HAP-1 (cell line): ENCODE measurements around the gene SESN2.

Experiments
- DNase-seq, 2 experiments: peaks; one replicate each; pipeline ENCODE4 v3.0.0-alpha.2; 2016 to 2020; ENCODE audit warnings: low spot score in 2 of 2
- H3K27me3 ChIP-seq: fragments of 250-450 bp; sonication (Bioruptor Pico); 2 replicates; pipeline ENCODE4 v1.5.1; 2020; ENCODE audit warnings: low read depth, mild to moderate bottlenecking, moderate library complexity
- H3K36me3 ChIP-seq: fragments of 250-450 bp; sonication (Bioruptor Pico); replicated peaks from 2 replicates; pipeline ENCODE4 v1.5.1; 2020; ENCODE audit warnings: mild to moderate bottlenecking
- H3K4me1 ChIP-seq: fragments of 250-450 bp; sonication (Bioruptor Pico); 2 replicates; pipeline ENCODE4 v1.5.1; 2020; ENCODE audit warnings: mild to moderate bottlenecking
- H3K4me3 ChIP-seq: fragments of 250-450 bp; sonication (Bioruptor Pico); 2 replicates; pipeline ENCODE4 v1.5.1; 2020; ENCODE audit warnings: mild to moderate bottlenecking, moderate library complexity
- H3K9me3 ChIP-seq: fragments of 250-450 bp; sonication (Bioruptor Pico); 2 replicates; pipeline ENCODE4 v1.5.1; 2020; ENCODE audit warnings: mild to moderate bottlenecking, moderate library complexity
- in situ Hi-C: fragments of 300-500 bp; cut with MboI; formaldehyde crosslinking; loops from 3 replicates; pipeline ENCODE4 v1.14.3; 2020; ENCODE audit warnings: low sequenced_read_pairs, inconsistent platforms, mixed read lengths

Gene SESN2

GRCh38 chr1:28243685-28244311 lies 15.5 kb upstream of the SESN2 start:
- peaks cover 15% of the 10 kb centered on the region for H3K4me1 ChIP-seq
- DNase-seq: no peak
- in situ Hi-C loops: no loop called here
- H3K9me3 ChIP-seq: no peaks in the 10 kb centered on the region
- H3K4me3 ChIP-seq: no peak overlapping the region
- no peaks in the 10 kb centered on the region for H3K27me3 ChIP-seq
- no peaks in the 10 kb centered on the region for H3K36me3 ChIP-seq

- H3K4me3 ChIP-seq: no peak overlapping the region
- no peak for DNase-seq
- in situ Hi-C loops: no loop called here
- no peaks in the 10 kb centered on the region for H3K36me3 ChIP-seq
- no peaks in the 10 kb centered on the region for H3K9me3 ChIP-seq
- H3K4me1 ChIP-seq: peaks cover 24% of the 10 kb centered on the region
- no peaks in the 10 kb centered on the region for H3K27me3 ChIP-seq
Observed at GRCh38 chr1:28244549-28245251, 14.6 kb upstream of the SESN2 start.

- H3K36me3 ChIP-seq: no peaks in the 10 kb centered on the region
- no peak for DNase-seq
Observed at GRCh38 chr1:28246427-28246832, 12.9 kb upstream of the SESN2 start.

GRCh38 chr1:28247612-28248272 lies 11.6 kb upstream of the SESN2 start:
- H3K4me3 ChIP-seq: peak overlapping the region; percentile 11; the same call in 1 of the 2 replicates
- no peak for DNase-seq
- peaks cover 29% of the 10 kb centered on the region for H3K4me1 ChIP-seq

More at GRCh38 chr1:28246427-28246832, 12.9 kb upstream of the SESN2 start:
- in situ Hi-C loops: no loop called here
- Histone ChIP-seq H3K4me1 (peaks cover 29% of the 10 kb centered on the region), H3K4me3 (peak overlapping the region; percentile 27), H3K9me3 (no peaks in the 10 kb centered on the region), H3K27me3 (no peaks in the 10 kb centered on the region)

GRCh38 chr1:28248273-28249012 lies 10.9 kb upstream of the SESN2 start:
- peak; percentile 70 to 87 for DNase-seq
- peak overlapping the region; percentile 7; the same call in 1 of the 2 replicates for H3K4me3 ChIP-seq
- no peaks in the 10 kb centered on the region for H3K9me3 ChIP-seq
- no peaks in the 10 kb centered on the region for H3K36me3 ChIP-seq
- in situ Hi-C loops: no loop called here
- H3K4me1 ChIP-seq: peaks cover 29% of the 10 kb centered on the region
- no peaks in the 10 kb centered on the region for H3K27me3 ChIP-seq

More at GRCh38 chr1:28247612-28248272, 11.6 kb upstream of the SESN2 start:
- in situ Hi-C loops: no loop called here
- H3K36me3 ChIP-seq: no peaks in the 10 kb centered on the region
- no peaks in the 10 kb centered on the region for H3K27me3 ChIP-seq
- no peaks in the 10 kb centered on the region for H3K9me3 ChIP-seq

- peaks cover 29% of the 10 kb centered on the region for H3K4me1 ChIP-seq
- peak; percentile 28 to 47 for DNase-seq
- H3K4me3 ChIP-seq: peak overlapping the region; percentile 7; the same call in 1 of the 2 replicates
Observed at GRCh38 chr1:28249013-28249865, 10.1 kb upstream of the SESN2 start.

GRCh38 chr1:28249866-28250295 lies 9.4 kb upstream of the SESN2 start:
- no peaks in the 10 kb centered on the region for H3K36me3 ChIP-seq
- no peaks in the 10 kb centered on the region for H3K27me3 ChIP-seq
- in situ Hi-C loops: loop anchor here (10.0 kb wide), 1 partner anchor 265 kb away; no protein-coding TSS in a partner anchor
- H3K9me3 ChIP-seq: no peaks in the 10 kb centered on the region
- peaks cover 29% of the 10 kb centered on the region for H3K4me1 ChIP-seq
- no peak overlapping the region for H3K4me3 ChIP-seq
- DNase-seq: no peak

More at GRCh38 chr1:28249013-28249865, 10.1 kb upstream of the SESN2 start:
- no peaks in the 10 kb centered on the region for H3K27me3 ChIP-seq
- H3K9me3 ChIP-seq: no peaks in the 10 kb centered on the region
- no peaks in the 10 kb centered on the region for H3K36me3 ChIP-seq
- in situ Hi-C loops: no loop called here

- Histone ChIP-seq H3K36me3 (peaks cover 5% of the 10 kb centered on the region), H3K4me1 (peaks cover 11% of the 10 kb centered on the region), H3K9me3 (no peaks in the 10 kb centered on the region), H3K27me3 (no peaks in the 10 kb centered on the region), H3K4me3 (no peak overlapping the region)
- no peak for DNase-seq
- in situ Hi-C loops: loop anchor here (10.0 kb wide), 1 partner anchor 258 kb away; no protein-coding TSS in a partner anchor
Observed at GRCh38 chr1:28256197-28256827, 3.0 kb upstream of the SESN2 start.

GRCh38 chr1:28257736-28258135 lies 1.6 kb upstream of the SESN2 start:
- Histone ChIP-seq H3K27me3 (no peaks in the 10 kb centered on the region), H3K4me1 (peaks cover 12% of the 10 kb centered on the region), H3K9me3 (no peaks in the 10 kb centered on the region), H3K4me3 (no peak overlapping the region), H3K36me3 (peaks cover 5% of the 10 kb centered on the region)
- in situ Hi-C loops: loop anchor here (10.0 kb wide), 1 partner anchor 257 kb away; no protein-coding TSS in a partner anchor
- no peak for DNase-seq

- Histone ChIP-seq H3K9me3 (no peaks in the 10 kb centered on the region), H3K27me3 (no peaks in the 10 kb centered on the region), H3K4me1 (peaks cover 12% of the 10 kb centered on the region), H3K36me3 (peaks cover 5% of the 10 kb centered on the region), H3K4me3 (peak overlapping the region; percentile 100)
- in situ Hi-C loops: loop anchor here (10.0 kb wide), 1 partner anchor 256 kb away; no protein-coding TSS in a partner anchor
- no peak for DNase-seq
Observed at GRCh38 chr1:28258628-28259251, 578 bp upstream of the SESN2 start.

- in situ Hi-C loops: loop anchor here (10.0 kb wide), 1 partner anchor 255 kb away; no protein-coding TSS in a partner anchor
- H3K9me3 ChIP-seq: no peaks in the 10 kb centered on the region
- peak; percentile 84 to 92 for DNase-seq
- H3K4me3 ChIP-seq: peak overlapping the region; percentile 100
- H3K36me3 ChIP-seq: peaks cover 5% of the 10 kb centered on the region
- H3K27me3 ChIP-seq: no peaks in the 10 kb centered on the region
- peaks cover 12% of the 10 kb centered on the region for H3K4me1 ChIP-seq
Observed at GRCh38 chr1:28259934-28260802, 850 bp downstream of the SESN2 start.
